HG03520 (cell line): Measurements from ENCODE around the gene CMIP.

Source experiments
- ATAC-seq: cut with Tn5 transposase; IDR thresholded peaks from one replicate; pipeline ENCODE4 v1.9.1; 2021; ENCODE audit warnings: mild to moderate bottlenecking, moderate library complexity; ENCODE audit not compliant: unreplicated experiment

The CMIP gene

GRCh38 chr16:81445966-81446906 is 1.6 kb downstream of the CMIP start:
- no peak for ATAC-seq

GRCh38 chr16:81446907-81447268 is 2.3 kb downstream of the CMIP start:
- ATAC-seq = no peak

- no peak for ATAC-seq
These were observed 2.9 kb downstream of the CMIP start for GRCh38 chr16:81447383-81448101.

- no peak for ATAC-seq
These were observed 3.8 kb downstream of the CMIP start for GRCh38 chr16:81448154-81449131.

GRCh38 chr16:81449241-81449640 is 4.6 kb downstream of the CMIP start:
- ATAC-seq = no peak

- no peak for ATAC-seq
These were observed 5.4 kb downstream of the CMIP start for GRCh38 chr16:81449899-81450608.

GRCh38 chr16:81450783-81451491 is 6.3 kb downstream of the CMIP start:
- no peak for ATAC-seq

- ATAC-seq = no peak
These were observed 7.4 kb downstream of the CMIP start for GRCh38 chr16:81451753-81452680.

GRCh38 chr16:81453091-81453728 is 8.6 kb downstream of the CMIP start:
- ATAC-seq = no peak

GRCh38 chr16:81454044-81454443 is 9.4 kb downstream of the CMIP start:
- no peak for ATAC-seq

GRCh38 chr16:81455006-81455405 is 10.4 kb downstream of the CMIP start:
- no peak for ATAC-seq

GRCh38 chr16:81455720-81456494 is 11.3 kb downstream of the CMIP start:
- no peak for ATAC-seq

GRCh38 chr16:81456523-81457325 is 12.1 kb downstream of the CMIP start:
- ATAC-seq = no peak

GRCh38 chr16:81457326-81458133 is 12.9 kb downstream of the CMIP start:
- no peak for ATAC-seq

- ATAC-seq = no peak
These were observed 13.6 kb downstream of the CMIP start for GRCh38 chr16:81458149-81458669.
